GM23338 (cell line): ENCODE measurements around the gene HIPK1. TPM values are rescaled to one million over a fixed set of nuclear protein-coding genes. Genes with fewer than 3 reads are reported as not detected.

Experiments used
- ATAC-seq: fragments of 200-7000 bp; cut with Tn5 transposase; 3 replicates; pipeline ENCODE4 v1.9.1; 2020
- DNase-seq: peaks from one replicate; pipeline ENCODE4 v3.0.0-alpha.2; 2015; ENCODE audit warnings: low spot score
- H2AFZ ChIP-seq: fragments of 200-600 bp; sonication (generic); 2 replicates; pipeline ENCODE4 v1.8.0; 2016; ENCODE audit warnings: antibody characterized with exemption, mild to moderate bottlenecking, moderate library complexity
- H3F3A ChIP-seq: fragments of 200-600 bp; sonication (generic); replicated peaks from 2 replicates; pipeline ENCODE4 v1.8.0; 2017; ENCODE audit warnings: antibody characterized with exemption, mixed run types, low read depth
- H3K27ac ChIP-seq: fragments of 200-600 bp; sonication (generic); 2 replicates; pipeline ENCODE4 v1.6.1; 2016; ENCODE audit warnings: low read depth
- H3K27me3 ChIP-seq: fragments of 200-600 bp; sonication (generic); 2 replicates; pipeline ENCODE4 v1.8.0; 2016; ENCODE audit warnings: mild to moderate bottlenecking, mixed run types, moderate library complexity; ENCODE audit not compliant: insufficient read depth
- H3K36me3 ChIP-seq: fragments of 200-600 bp; sonication (generic); 2 replicates; pipeline ENCODE4 v1.8.0; 2016; ENCODE audit warnings: mild to moderate bottlenecking; ENCODE audit not compliant: insufficient read depth
- H3K4me1 ChIP-seq: fragments of 200-600 bp; sonication (generic); 2 replicates; pipeline ENCODE4 v1.8.0; 2016; ENCODE audit warnings: mild to moderate bottlenecking, moderate library complexity; ENCODE audit not compliant: insufficient read depth
- H3K4me2 ChIP-seq: fragments of 200-600 bp; sonication (generic); 2 replicates; pipeline ENCODE4 v1.7.1; 2017; ENCODE audit warnings: mixed run types
- H3K4me3 ChIP-seq: fragments of 200-600 bp; sonication (generic); 2 replicates; pipeline ENCODE4 v1.6.1; 2016; ENCODE audit warnings: mixed run types
- H3K79me2 ChIP-seq: fragments of 200-600 bp; sonication (generic); replicated peaks from 2 replicates; pipeline ENCODE4 v1.8.0; 2017; ENCODE audit warnings: mild to moderate bottlenecking; ENCODE audit not compliant: insufficient read depth
- H3K9me2 ChIP-seq: fragments of 200-600 bp; sonication (generic); 2 replicates; pipeline ENCODE4 v1.8.0; 2017; ENCODE audit not compliant: insufficient read depth
- H4K20me1 ChIP-seq: fragments of 200-600 bp; sonication (generic); replicated peaks from 2 replicates; pipeline ENCODE4 v1.8.0; 2017; ENCODE audit warnings: mild to moderate bottlenecking; ENCODE audit not compliant: insufficient read depth
- H3K27ac Mint-ChIP-seq: 2 replicates; pipeline ENCODE4 v1.8.0; 2020; ENCODE audit warnings: inconsistent platforms, mild to moderate bottlenecking, moderate library complexity, mixed read lengths
- H3K27me3 Mint-ChIP-seq: 3 replicates; pipeline ENCODE4 v1.8.0; 2022; ENCODE audit warnings: low read depth, mild to moderate bottlenecking, moderate library complexity, mixed read lengths, inconsistent platforms; ENCODE audit not compliant: insufficient read depth, poor library complexity
- H3K36me3 Mint-ChIP-seq: 3 replicates; pipeline ENCODE4 v1.8.0; 2021; ENCODE audit warnings: low read depth, mild to moderate bottlenecking, inconsistent platforms, moderate library complexity, mixed read lengths
- H3K4me1 Mint-ChIP-seq: 3 replicates; pipeline ENCODE4 v1.8.0; 2020; ENCODE audit warnings: mild to moderate bottlenecking, inconsistent platforms, mixed read lengths
- H3K4me3 Mint-ChIP-seq: 3 replicates; pipeline ENCODE4 v1.8.0; 2021; ENCODE audit warnings: moderate library complexity, mild to moderate bottlenecking, inconsistent platforms, mixed read lengths
- H3K9me3 Mint-ChIP-seq: 3 replicates; pipeline ENCODE4 v1.8.0; 2020; ENCODE audit warnings: moderate library complexity, mild to moderate bottlenecking, inconsistent platforms, mixed read lengths
- ETS1 ChIP-seq: IDR thresholded peaks from 2 replicates; pipeline ENCODE4 v1.6.1; 2016; ENCODE audit warnings: antibody characterized with exemption
- EZH2phosphoT487 ChIP-seq: fragments of 200-600 bp; sonication (generic); IDR thresholded peaks from one replicate; pipeline ENCODE4 v1.8.1; 2018; ENCODE audit warnings: antibody characterized with exemption; ENCODE audit not compliant: unreplicated experiment
- JUNB ChIP-seq: IDR thresholded peaks from one replicate; pipeline ENCODE4 v1.6.1; 2016; ENCODE audit warnings: antibody characterized with exemption; ENCODE audit not compliant: unreplicated experiment
- NANOG ChIP-seq: IDR thresholded peaks from 2 replicates; pipeline ENCODE4 v1.6.1; 2016; ENCODE audit warnings: antibody characterized with exemption, borderline replicate concordance
- STAT1 ChIP-seq: IDR thresholded peaks from one replicate; pipeline ENCODE4 v1.6.1; 2016; ENCODE audit warnings: antibody characterized with exemption; ENCODE audit not compliant: unreplicated experiment
- ZNF462 ChIP-seq: fragments of 250-450 bp; sonication (Bioruptor Pico); IDR thresholded peaks from 2 replicates; pipeline ENCODE4 v1.5.0; 2020; ENCODE audit warnings: mild to moderate bottlenecking, moderate library complexity
- polyA plus RNA-seq: library from polyadenylated mRNA; unstranded; fragments of >200 nt; fragmentation: Nextera tagmentation; extraction: Ambion mirVana; gene quantifications from 2 replicates; pipeline ENCODE4 v1.2.1, GENCODE V29; 2016
- total RNA-seq: library from RNA; depleted of rRNA; stranded (reverse); fragments of >200 nt; shearing (Covaris generic); gene quantifications from 2 replicates; pipeline ENCODE4 v1.2.3, GENCODE V29; 2014
- TF ChIP-seq, protein P1 (sequence below): IDR thresholded peaks from one replicate; pipeline ENCODE4 v1.6.1; 2018; ENCODE audit warnings: antibody characterized with exemption; ENCODE audit not compliant: unreplicated experiment

The HIPK1 gene
- total and polyA plus RNA-seq, 2 experiments from 2014 or later, result 14.3 to 47.5 TPM

DNA sequence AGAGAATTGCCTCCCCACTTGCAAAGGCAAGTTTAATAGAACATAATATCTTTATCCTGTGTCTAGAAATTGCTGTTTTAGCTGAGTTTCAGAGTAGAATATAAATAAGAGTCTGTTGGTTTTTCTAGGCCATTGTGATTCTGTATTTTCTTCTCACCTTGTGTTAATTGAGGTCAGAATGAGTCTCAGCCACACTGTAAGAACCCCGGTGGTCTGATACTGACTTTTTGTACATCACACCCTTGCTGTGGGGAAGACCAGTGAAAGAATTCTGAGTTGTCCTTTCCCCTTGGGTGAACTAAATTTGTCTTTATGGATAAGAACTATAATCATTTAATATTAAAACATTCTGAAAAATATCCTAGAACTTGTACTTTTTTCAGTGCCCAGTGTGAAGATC lies 6.8 kb downstream of the HIPK1 start (continued):
- no peak for TF ChIP-seq ZNF462 (CRISPR knock-in tag)

- peaks cover 80% of the 10 kb centered on the region for H3K79me2 ChIP-seq
- H3K36me3 ChIP-seq, result no peaks in the 10 kb centered on the region; the same call in 1 of the 2 replicates
- H3F3A ChIP-seq, result no peaks in the 10 kb centered on the region
- Mint-ChIP-seq H3K4me3 (no peak overlapping the region), H3K36me3 (peaks cover 12% of the 10 kb centered on the region; the same call in 2 of the 3 replicates), H3K27ac (peak overlapping the region; percentile 5; the same call in 1 of the 2 replicates), H3K9me3 (no peaks in the 10 kb centered on the region), H3K27me3 (no peaks in the 10 kb centered on the region), H3K4me1 (peaks cover 10% of the 10 kb centered on the region)
- no peak for ATAC-seq
- no peaks in the 10 kb centered on the region for H3K27me3 ChIP-seq
- H3K4me3 ChIP-seq, result no peak overlapping the region
- H2AFZ ChIP-seq, result no peak overlapping the region
- H4K20me1 ChIP-seq, result peaks cover 28% of the 10 kb centered on the region
- no peak overlapping the region for H3K4me2 ChIP-seq
- no peak overlapping the region for H3K27ac ChIP-seq
- H3K9me2 ChIP-seq, result no peaks in the 10 kb centered on the region
- 0 out of 2 replicates have a peak, but pooled peaks cover 11% of the 10 kb centered on the region for H3K4me1 ChIP-seq
- DNase-seq, result no peak
- TF ChIP-seq JUNB (no peak), STAT1 (no peak), EZH2phosphoT487 (no peak), NANOG (no peak), ETS1 (no peak)
- TF ChIP-seq, protein P1, sequence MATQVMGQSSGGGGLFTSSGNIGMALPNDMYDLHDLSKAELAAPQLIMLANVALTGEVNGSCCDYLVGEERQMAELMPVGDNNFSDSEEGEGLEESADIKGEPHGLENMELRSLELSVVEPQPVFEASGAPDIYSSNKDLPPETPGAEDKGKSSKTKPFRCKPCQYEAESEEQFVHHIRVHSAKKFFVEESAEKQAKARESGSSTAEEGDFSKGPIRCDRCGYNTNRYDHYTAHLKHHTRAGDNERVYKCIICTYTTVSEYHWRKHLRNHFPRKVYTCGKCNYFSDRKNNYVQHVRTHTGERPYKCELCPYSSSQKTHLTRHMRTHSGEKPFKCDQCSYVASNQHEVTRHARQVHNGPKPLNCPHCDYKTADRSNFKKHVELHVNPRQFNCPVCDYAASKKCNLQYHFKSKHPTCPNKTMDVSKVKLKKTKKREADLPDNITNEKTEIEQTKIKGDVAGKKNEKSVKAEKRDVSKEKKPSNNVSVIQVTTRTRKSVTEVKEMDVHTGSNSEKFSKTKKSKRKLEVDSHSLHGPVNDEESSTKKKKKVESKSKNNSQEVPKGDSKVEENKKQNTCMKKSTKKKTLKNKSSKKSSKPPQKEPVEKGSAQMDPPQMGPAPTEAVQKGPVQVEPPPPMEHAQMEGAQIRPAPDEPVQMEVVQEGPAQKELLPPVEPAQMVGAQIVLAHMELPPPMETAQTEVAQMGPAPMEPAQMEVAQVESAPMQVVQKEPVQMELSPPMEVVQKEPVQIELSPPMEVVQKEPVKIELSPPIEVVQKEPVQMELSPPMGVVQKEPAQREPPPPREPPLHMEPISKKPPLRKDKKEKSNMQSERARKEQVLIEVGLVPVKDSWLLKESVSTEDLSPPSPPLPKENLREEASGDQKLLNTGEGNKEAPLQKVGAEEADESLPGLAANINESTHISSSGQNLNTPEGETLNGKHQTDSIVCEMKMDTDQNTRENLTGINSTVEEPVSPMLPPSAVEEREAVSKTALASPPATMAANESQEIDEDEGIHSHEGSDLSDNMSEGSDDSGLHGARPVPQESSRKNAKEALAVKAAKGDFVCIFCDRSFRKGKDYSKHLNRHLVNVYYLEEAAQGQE, result no peak
Measured at GRCh38 chr1:113937146-113937545, 8.0 kb downstream of the HIPK1 start.
